Esophagus muscularis mucosa (tissue), 4 donors: ENCODE data around the gene SRR. TPM values are rescaled to one million over a fixed set of nuclear protein-coding genes. Genes with fewer than 3 reads are reported as not detected.

Source experiments
- DNase-seq: peaks from one replicate; pipeline ENCODE4 v3.0.0-alpha.2; 2017; ENCODE audit errors: extremely low spot score
- H3K27ac ChIP-seq, 4 donors: fragments of 200-600 bp; sonication (generic); replicated peaks in 1 of 4; 1 replicate in 3 of 4; 2 replicates in 1 of 4; pipeline ENCODE4 v1.5.1; 2016 to 2019; ENCODE audit warnings: mild to moderate bottlenecking in 1 of 4
- H3K27me3 ChIP-seq, 4 donors: fragments of 200-600 bp; sonication (generic); one replicate each; pipeline versions ENCODE4 v1.5.1 to v1.6.0; 2016 to 2019
- H3K36me3 ChIP-seq, 4 donors: fragments of 200-600 bp; sonication (generic); one replicate each; pipeline ENCODE4 v1.5.1; 2016 to 2019
- H3K4me1 ChIP-seq, 4 donors: fragments of 200-600 bp; sonication (generic); one replicate each; pipeline ENCODE4 v1.5.1; 2016 to 2019
- H3K4me3 ChIP-seq, 4 donors: fragments of 200-600 bp; sonication (generic); 1 replicate in 2 of 4; 2 replicates in 2 of 4; pipeline ENCODE4 v1.5.1; 2016 to 2019; ENCODE audit warnings: mild to moderate bottlenecking in 4 of 4, moderate library complexity in 1 of 4
- H3K9me3 ChIP-seq, 4 donors: fragments of 200-600 bp; sonication (generic); 1 replicate in 3 of 4; 2 replicates in 1 of 4; pipeline ENCODE4 v1.5.1; 2016 to 2019
- EP300 ChIP-seq: sonication (generic); formaldehyde crosslinking; IDR thresholded peaks from one replicate; pipeline ENCODE4 v1.6.1; 2017; ENCODE audit warnings: antibody characterized with exemption
- POLR2A ChIP-seq: fragments of 450-650 bp; IDR thresholded peaks from one replicate; pipeline ENCODE4 v1.6.1; 2017; ENCODE audit warnings: antibody characterized with exemption, moderate library complexity, mild to moderate bottlenecking, low read depth
- POLR2AphosphoS5 ChIP-seq, 2 donors: sonication (generic); formaldehyde crosslinking; IDR thresholded peaks; one replicate each; pipeline ENCODE4 v1.6.1; 2017; ENCODE audit warnings: antibody characterized with exemption in 2 of 2
- WGBS: methylation state at CpG from one replicate; pipeline ENCODE4 v1.1.5; 2018; 5-methylcytosine and 5-hydroxymethylcytosine counted together
- intact Hi-C: fragments of 100-400 bp; cut with DNase I; formaldehyde crosslinking; loops from one replicate; pipeline ENCODE4 v1.15.1; 2023
- total RNA-seq, 4 donors: library from RNA; depleted of rRNA; stranded (reverse); fragments of >200 nt; gene quantifications; one replicate each; pipeline versions ENCODE4 v1.1.0 to v1.2.1, GENCODE V29; 2016
- TF ChIP-seq, protein P1 (sequence below), 3 experiments: fragments of 200-600 bp in 2 of 3; fragments of 450-650 bp in 1 of 3; sonication (generic) in 2 of 3; IDR thresholded peaks; one replicate each; pipeline ENCODE4 v1.5.1; 2017 to 2019; ENCODE audit warnings: antibody characterized with exemption in 3 of 3, mild to moderate bottlenecking in 2 of 3, moderate library complexity in 1 of 3

The SRR gene
- total RNA-seq, 4 donors from 2014 or later, result 14.4 to 19.6 (median 15.5) TPM

DNA sequence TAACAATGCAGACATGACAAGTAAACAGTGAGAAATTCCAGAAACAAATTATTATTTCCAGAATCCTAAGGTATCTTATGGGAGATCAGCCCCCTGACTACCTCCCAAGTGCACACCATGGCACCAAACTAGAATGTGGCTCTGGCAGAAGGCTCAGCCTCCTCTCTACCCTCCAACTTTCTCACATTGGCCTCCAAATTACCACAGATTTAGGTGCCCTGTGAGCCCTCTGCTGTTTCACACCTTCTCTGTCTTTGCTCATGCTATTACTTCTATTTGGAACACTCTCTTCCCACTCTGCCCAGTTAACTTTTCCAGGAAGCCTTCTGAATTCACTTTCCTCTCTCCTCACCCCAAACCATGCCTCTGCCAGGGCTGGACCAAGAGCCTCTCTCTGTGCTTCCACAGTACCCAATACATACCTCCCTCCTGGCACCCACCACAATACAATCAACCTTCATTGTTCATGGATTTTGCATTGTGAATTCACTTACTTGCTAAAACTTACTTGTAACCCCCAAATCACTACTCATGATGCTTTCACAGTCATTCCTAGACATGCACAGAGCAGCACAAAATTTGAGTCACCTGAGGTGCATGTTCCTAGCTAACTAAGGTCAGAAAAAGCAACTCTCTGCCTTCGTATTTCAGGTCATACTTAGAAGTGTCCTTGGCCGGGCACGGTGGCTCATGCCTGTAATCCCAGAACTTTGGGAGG, 31.6 kb upstream of the SRR start:
- H3K27me3 ChIP-seq, result no peaks in the 10 kb centered on the region
- no peak overlapping the region for H3K4me3 ChIP-seq
- H3K4me1 ChIP-seq, result peaks cover 0 to 38% (median 31%) of the 10 kb centered on the region in 4 donors
- H3K9me3 ChIP-seq, result no peaks in the 10 kb centered on the region
- DNase-seq, result no peak
- intact Hi-C loops, result no loop called here
- TF ChIP-seq POLR2A (no peak), EP300 (no peak)
- TF ChIP-seq, protein P1, sequence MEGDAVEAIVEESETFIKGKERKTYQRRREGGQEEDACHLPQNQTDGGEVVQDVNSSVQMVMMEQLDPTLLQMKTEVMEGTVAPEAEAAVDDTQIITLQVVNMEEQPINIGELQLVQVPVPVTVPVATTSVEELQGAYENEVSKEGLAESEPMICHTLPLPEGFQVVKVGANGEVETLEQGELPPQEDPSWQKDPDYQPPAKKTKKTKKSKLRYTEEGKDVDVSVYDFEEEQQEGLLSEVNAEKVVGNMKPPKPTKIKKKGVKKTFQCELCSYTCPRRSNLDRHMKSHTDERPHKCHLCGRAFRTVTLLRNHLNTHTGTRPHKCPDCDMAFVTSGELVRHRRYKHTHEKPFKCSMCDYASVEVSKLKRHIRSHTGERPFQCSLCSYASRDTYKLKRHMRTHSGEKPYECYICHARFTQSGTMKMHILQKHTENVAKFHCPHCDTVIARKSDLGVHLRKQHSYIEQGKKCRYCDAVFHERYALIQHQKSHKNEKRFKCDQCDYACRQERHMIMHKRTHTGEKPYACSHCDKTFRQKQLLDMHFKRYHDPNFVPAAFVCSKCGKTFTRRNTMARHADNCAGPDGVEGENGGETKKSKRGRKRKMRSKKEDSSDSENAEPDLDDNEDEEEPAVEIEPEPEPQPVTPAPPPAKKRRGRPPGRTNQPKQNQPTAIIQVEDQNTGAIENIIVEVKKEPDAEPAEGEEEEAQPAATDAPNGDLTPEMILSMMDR (IDR thresholded peaks at IDR 0.05), result no peak
- peaks cover 10 to 49% (median 27%) of the 10 kb centered on the region in 4 donors for H3K36me3 ChIP-seq
- 96% methylated on average over 3 of the region's 3 CpGs for WGBS
- no peak overlapping the region for H3K27ac ChIP-seq

DNA sequence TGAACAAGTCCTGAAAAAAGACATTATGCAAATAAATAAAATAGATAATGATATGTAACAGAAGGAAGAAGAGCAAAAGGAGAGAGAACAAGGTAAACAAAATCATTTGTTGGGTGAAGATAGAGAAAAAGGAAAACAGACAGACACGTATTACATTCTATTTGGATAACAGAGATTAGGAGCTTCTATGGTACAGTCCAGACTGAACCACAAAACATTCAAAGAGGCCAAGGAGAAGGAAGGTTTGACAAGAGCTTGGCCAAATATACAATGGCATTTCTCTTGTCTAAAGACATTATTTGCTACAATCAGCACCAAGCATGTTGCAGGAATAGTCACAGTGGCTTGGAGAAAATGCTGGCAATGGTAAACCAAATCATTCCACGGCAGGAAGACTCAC, 29.3 kb upstream of the SRR start:
- TF ChIP-seq EP300 (no peak), POLR2A (no peak)
- TF ChIP-seq, protein P1 (IDR thresholded peaks at IDR 0.05), result no peak
- intact Hi-C loops, result no loop called here
- no peak for DNase-seq
- 80% methylated on average over 2 of the region's 2 CpGs for WGBS
- H3K36me3 ChIP-seq, result peaks cover 19 to 59% (median 37%) of the 10 kb centered on the region in 4 donors
- H3K4me1 ChIP-seq, result peaks cover 0 to 36% (median 29%) of the 10 kb centered on the region in 4 donors
- H3K9me3 ChIP-seq, result no peaks in the 10 kb centered on the region
- no peak overlapping the region for H3K4me3 ChIP-seq
- no peaks in the 10 kb centered on the region for H3K27me3 ChIP-seq
- no peak overlapping the region for H3K27ac ChIP-seq

DNA sequence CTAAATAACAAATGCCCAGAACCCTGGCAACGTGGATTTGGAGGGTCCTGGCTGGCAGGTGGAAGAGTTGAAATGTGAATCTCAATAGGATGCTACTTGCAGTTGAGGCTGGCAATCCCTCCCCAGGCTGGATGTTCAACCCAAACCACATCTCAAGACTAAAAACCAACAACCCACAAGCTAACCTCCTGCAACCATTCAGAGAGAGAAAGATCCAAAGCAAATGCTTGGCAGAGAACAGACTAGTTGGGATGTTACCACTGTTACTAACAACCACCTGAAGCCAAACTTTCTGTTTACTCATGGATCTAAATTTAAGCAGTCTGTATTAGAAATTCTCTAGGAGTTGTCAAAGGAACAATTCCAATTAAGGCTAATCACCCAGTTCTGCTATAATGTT, 28.0 kb upstream of the SRR start:
- Histone ChIP-seq H3K9me3 (no peaks in the 10 kb centered on the region), H3K4me3 (no peak overlapping the region), H3K36me3 (peaks cover 29 to 59% (median 43%) of the 10 kb centered on the region in 4 donors), H3K4me1 (peaks cover 0 to 30% (median 24%) of the 10 kb centered on the region in 4 donors), H3K27me3 (no peaks in the 10 kb centered on the region), H3K27ac (peak overlapping the region in 3 of 4 donors; percentile 19 to 55 (median 48))
- no peak for DNase-seq
- 79% methylated on average over 1 of the region's 1 CpG for WGBS
- TF ChIP-seq POLR2AphosphoS5 (IDR thresholded peaks at IDR 0.05), result no peak
- no peak for TF ChIP-seq EP300
- TF ChIP-seq POLR2A, result no peak
- TF ChIP-seq, protein P1 (IDR thresholded peaks at IDR 0.05), result no peak
- intact Hi-C loops, result no loop called here

DNA sequence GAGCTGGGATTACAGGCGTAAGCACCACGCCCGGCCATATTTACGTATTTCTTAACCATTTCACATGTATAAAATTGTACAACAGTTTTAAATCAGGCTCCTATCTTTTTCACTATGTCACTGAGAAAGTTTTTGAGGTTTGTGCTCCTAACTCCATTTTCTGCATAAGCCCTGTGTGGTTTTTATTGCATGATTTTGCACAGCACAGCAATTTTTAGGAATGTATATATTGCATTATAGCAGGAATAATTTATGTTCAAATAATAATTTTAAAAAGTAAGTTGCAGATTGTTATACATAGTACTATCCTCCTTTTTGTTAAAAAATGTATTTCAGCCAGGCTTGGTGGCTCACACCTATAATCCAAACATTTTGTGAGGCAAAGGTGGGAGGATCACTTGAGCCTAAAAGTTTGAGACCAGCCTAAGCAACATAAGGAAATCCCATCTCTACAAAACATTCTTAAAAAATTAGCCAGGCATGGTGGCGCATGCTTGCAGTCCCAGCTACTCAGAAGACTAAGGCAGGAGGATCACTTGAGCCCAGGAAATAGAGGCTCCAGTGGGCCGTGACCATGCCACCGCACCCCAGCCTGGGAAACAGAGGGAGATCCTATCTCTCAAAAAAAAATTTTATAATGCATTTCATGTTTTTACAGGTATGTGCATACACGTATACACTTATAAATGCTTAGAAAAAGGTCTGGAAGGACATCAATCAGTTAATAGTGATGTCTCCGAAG, 26.1 kb upstream of the SRR start:
- DNase-seq, result no peak
- no peak overlapping the region for H3K4me3 ChIP-seq
- TF ChIP-seq EP300 (no peak), POLR2AphosphoS5 (IDR thresholded peaks at IDR 0.05) (no peak), POLR2A (no peak)
- TF ChIP-seq, protein P1 (IDR thresholded peaks at IDR 0.05), result no peak
- no peaks in the 10 kb centered on the region for H3K27me3 ChIP-seq
- peaks cover 44 to 77% (median 60%) of the 10 kb centered on the region in 4 donors for H3K36me3 ChIP-seq
- H3K4me1 ChIP-seq, result peaks cover 0 to 22% (median 19%) of the 10 kb centered on the region in 4 donors
- WGBS, result 94% methylated on average over 9 of the region's 9 CpGs
- H3K27ac ChIP-seq, result no peak overlapping the region
- intact Hi-C loops, result no loop called here
- H3K9me3 ChIP-seq, result no peaks in the 10 kb centered on the region
